Amygdala (tissue), 56 donors: ENCODE results near the gene DOCK4.

ENCODE experiments used
- DNase-seq, 56 donors: peaks; one replicate each; lab custom pipeline; 2025; lab: John Stamatoyannopoulos, UW

DOCK4 gene

GRCh38 chr7:111729483-111729882 lies 476.7 kb downstream of the DOCK4 start:
- DNase-seq: no peak

GRCh38 chr7:111728635-111728995 lies 477.6 kb downstream of the DOCK4 start:
- DNase-seq: no peak

GRCh38 chr7:111727905-111728634 lies 478.1 kb downstream of the DOCK4 start:
- no peak for DNase-seq

- DNase-seq: no peak
Observed at GRCh38 chr7:111718886-111719285, 487.3 kb downstream of the DOCK4 start.

- no peak for DNase-seq
Observed at GRCh38 chr7:111711426-111712065, 494.7 kb downstream of the DOCK4 start.

GRCh38 chr7:111710839-111711380 lies 495.3 kb downstream of the DOCK4 start:
- DNase-seq: no peak

GRCh38 chr7:111708072-111708471 lies 498.1 kb downstream of the DOCK4 start:
- DNase-seq: no peak

GRCh38 chr7:111705807-111706206 lies 500.4 kb downstream of the DOCK4 start:
- no peak for DNase-seq

GRCh38 chr7:111697771-111698170 lies 508.4 kb downstream of the DOCK4 start:
- DNase-seq: no peak

GRCh38 chr7:111694376-111694775 lies 511.8 kb downstream of the DOCK4 start:
- DNase-seq: no peak

GRCh38 chr7:111690364-111691111 lies 515.7 kb downstream of the DOCK4 start:
- no peak for DNase-seq

- DNase-seq: no peak
Observed at GRCh38 chr7:111685349-111685748, 520.9 kb downstream of the DOCK4 start.

- DNase-seq: no peak
Observed at GRCh38 chr7:111682588-111683340, 523.4 kb downstream of the DOCK4 start.

- DNase-seq: no peak
Observed at GRCh38 chr7:111681242-111681641, 525.0 kb downstream of the DOCK4 start.

GRCh38 chr7:111678986-111679385 lies 527.2 kb downstream of the DOCK4 start:
- DNase-seq: no peak

- no peak for DNase-seq
Observed at GRCh38 chr7:111678281-111678680, 527.9 kb downstream of the DOCK4 start.

- DNase-seq: no peak
Observed at GRCh38 chr7:111677848-111678247, 528.4 kb downstream of the DOCK4 start.

- no peak for DNase-seq
Observed at GRCh38 chr7:111676811-111677210, 529.4 kb downstream of the DOCK4 start.
